Liver (tissue), 3 donors: ENCODE measurements around the gene ZNF14.

Source experiments
- EGR1 ChIP-seq, 2 donors: IDR thresholded peaks; 2 replicates each; pipeline ENCODE4 v1.6.1; 2016 to 2018; ENCODE audit warnings: antibody characterized with exemption in 2 of 2, low read depth in 2 of 2
- HNF4A ChIP-seq, 2 donors: conservative IDR thresholded peaks; 2 replicates each; pipeline ENCODE4 v1.6.1; 2016; ENCODE audit warnings: antibody characterized with exemption in 2 of 2, mild to moderate bottlenecking in 2 of 2
- HNF4G ChIP-seq: IDR thresholded peaks from 2 replicates; pipeline ENCODE4 v1.6.1; 2016; ENCODE audit warnings: antibody characterized with exemption
- JUND ChIP-seq, 2 donors: IDR thresholded peaks; 2 replicates each; pipeline ENCODE4 v1.6.1; 2016; ENCODE audit warnings: antibody characterized with exemption in 2 of 2
- NR2F2 ChIP-seq: IDR thresholded peaks from 2 replicates; pipeline ENCODE4 v1.6.1; 2016; ENCODE audit warnings: antibody characterized with exemption
- RXRA ChIP-seq, 2 donors: IDR thresholded peaks; 2 replicates each; pipeline ENCODE4 v1.6.1; 2017 to 2018; ENCODE audit warnings: antibody characterized with exemption in 2 of 2, mild to moderate bottlenecking in 1 of 2
- SP1 ChIP-seq: IDR thresholded peaks from 2 replicates; pipeline ENCODE4 v1.6.1; 2018; ENCODE audit warnings: antibody characterized with exemption, mild to moderate bottlenecking
- TAF1 ChIP-seq: conservative IDR thresholded peaks from 2 replicates; pipeline ENCODE4 v1.6.1; 2016; ENCODE audit warnings: antibody characterized with exemption, mild to moderate bottlenecking
- YY1 ChIP-seq: IDR thresholded peaks from 2 replicates; pipeline ENCODE4 v1.6.1; 2016; ENCODE audit warnings: antibody characterized with exemption, mild to moderate bottlenecking
- TF ChIP-seq, protein P1 (sequence below): fragments of 150-350 bp; IDR thresholded peaks from 2 replicates; pipeline ENCODE4 v1.5.1; 2017; ENCODE audit warnings: improper control_type of control experiment, low read depth, low read length; ENCODE audit not compliant: missing input control
- TF ChIP-seq, protein P2 (sequence below): IDR thresholded peaks from 2 replicates; pipeline ENCODE4 v1.6.1; 2016; ENCODE audit warnings: antibody characterized with exemption, mild to moderate bottlenecking
- TF ChIP-seq, protein P3 (sequence below): IDR thresholded peaks from 2 replicates; pipeline ENCODE4 v1.6.1; 2016; ENCODE audit warnings: antibody characterized with exemption
- TF ChIP-seq, protein P4 (sequence below): IDR thresholded peaks from 2 replicates; pipeline ENCODE4 v1.6.1; 2016; ENCODE audit warnings: antibody characterized with exemption
- donor health status: healthy.
- donor health status: healthy.

DNA sequence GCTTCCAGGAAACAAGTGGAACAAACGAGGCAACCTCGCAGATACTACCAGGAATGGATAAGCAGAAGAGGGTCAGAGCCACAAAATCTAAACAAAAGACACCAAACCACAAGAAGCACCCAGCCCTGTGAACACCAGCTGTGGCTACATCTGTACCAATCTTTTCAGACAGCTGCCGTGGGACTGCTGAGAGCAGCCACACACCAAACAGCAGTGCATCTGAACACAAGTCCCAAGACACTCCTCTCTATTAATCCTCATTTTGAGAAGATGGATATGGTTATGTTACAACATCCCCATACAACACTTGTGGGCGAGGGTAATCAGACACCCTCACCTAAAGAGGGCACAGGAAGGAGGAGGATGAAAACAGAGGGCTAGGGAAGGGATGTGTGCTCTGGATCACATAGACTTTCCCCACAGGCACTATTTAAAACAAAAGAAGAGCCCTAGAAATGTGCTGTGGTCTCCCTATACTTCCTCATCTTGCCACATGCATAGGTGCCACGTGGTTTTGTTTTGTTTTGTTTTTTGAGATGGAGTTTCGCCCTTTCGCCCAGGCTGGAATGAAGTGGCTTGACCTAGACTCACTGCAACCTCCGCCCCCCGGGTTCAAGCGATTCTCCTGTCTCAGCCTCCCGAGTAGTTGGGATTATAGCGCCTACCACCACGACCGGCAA lies 41.6 kb upstream of the ZNF14 start:
- TF ChIP-seq, protein P1, sequence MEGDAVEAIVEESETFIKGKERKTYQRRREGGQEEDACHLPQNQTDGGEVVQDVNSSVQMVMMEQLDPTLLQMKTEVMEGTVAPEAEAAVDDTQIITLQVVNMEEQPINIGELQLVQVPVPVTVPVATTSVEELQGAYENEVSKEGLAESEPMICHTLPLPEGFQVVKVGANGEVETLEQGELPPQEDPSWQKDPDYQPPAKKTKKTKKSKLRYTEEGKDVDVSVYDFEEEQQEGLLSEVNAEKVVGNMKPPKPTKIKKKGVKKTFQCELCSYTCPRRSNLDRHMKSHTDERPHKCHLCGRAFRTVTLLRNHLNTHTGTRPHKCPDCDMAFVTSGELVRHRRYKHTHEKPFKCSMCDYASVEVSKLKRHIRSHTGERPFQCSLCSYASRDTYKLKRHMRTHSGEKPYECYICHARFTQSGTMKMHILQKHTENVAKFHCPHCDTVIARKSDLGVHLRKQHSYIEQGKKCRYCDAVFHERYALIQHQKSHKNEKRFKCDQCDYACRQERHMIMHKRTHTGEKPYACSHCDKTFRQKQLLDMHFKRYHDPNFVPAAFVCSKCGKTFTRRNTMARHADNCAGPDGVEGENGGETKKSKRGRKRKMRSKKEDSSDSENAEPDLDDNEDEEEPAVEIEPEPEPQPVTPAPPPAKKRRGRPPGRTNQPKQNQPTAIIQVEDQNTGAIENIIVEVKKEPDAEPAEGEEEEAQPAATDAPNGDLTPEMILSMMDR, result no peak
- TF ChIP-seq TAF1 (no peak), HNF4G (no peak), EGR1 (IDR thresholded peaks at IDR 0.05; ENCODE audit: low read depth in 2 of 2) (no peak), YY1 (no peak), RXRA (IDR thresholded peaks at IDR 0.05) (no peak), SP1 (no peak), NR2F2 (no peak), HNF4A (conservative IDR thresholded peaks at IDR 0.05) (no peak), JUND (IDR thresholded peaks at IDR 0.05) (no peak)
- TF ChIP-seq, protein P2, sequence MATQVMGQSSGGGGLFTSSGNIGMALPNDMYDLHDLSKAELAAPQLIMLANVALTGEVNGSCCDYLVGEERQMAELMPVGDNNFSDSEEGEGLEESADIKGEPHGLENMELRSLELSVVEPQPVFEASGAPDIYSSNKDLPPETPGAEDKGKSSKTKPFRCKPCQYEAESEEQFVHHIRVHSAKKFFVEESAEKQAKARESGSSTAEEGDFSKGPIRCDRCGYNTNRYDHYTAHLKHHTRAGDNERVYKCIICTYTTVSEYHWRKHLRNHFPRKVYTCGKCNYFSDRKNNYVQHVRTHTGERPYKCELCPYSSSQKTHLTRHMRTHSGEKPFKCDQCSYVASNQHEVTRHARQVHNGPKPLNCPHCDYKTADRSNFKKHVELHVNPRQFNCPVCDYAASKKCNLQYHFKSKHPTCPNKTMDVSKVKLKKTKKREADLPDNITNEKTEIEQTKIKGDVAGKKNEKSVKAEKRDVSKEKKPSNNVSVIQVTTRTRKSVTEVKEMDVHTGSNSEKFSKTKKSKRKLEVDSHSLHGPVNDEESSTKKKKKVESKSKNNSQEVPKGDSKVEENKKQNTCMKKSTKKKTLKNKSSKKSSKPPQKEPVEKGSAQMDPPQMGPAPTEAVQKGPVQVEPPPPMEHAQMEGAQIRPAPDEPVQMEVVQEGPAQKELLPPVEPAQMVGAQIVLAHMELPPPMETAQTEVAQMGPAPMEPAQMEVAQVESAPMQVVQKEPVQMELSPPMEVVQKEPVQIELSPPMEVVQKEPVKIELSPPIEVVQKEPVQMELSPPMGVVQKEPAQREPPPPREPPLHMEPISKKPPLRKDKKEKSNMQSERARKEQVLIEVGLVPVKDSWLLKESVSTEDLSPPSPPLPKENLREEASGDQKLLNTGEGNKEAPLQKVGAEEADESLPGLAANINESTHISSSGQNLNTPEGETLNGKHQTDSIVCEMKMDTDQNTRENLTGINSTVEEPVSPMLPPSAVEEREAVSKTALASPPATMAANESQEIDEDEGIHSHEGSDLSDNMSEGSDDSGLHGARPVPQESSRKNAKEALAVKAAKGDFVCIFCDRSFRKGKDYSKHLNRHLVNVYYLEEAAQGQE, result no peak
- TF ChIP-seq, protein P3, sequence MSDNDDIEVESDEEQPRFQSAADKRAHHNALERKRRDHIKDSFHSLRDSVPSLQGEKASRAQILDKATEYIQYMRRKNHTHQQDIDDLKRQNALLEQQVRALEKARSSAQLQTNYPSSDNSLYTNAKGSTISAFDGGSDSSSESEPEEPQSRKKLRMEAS, result no peak
- TF ChIP-seq, protein P4, sequence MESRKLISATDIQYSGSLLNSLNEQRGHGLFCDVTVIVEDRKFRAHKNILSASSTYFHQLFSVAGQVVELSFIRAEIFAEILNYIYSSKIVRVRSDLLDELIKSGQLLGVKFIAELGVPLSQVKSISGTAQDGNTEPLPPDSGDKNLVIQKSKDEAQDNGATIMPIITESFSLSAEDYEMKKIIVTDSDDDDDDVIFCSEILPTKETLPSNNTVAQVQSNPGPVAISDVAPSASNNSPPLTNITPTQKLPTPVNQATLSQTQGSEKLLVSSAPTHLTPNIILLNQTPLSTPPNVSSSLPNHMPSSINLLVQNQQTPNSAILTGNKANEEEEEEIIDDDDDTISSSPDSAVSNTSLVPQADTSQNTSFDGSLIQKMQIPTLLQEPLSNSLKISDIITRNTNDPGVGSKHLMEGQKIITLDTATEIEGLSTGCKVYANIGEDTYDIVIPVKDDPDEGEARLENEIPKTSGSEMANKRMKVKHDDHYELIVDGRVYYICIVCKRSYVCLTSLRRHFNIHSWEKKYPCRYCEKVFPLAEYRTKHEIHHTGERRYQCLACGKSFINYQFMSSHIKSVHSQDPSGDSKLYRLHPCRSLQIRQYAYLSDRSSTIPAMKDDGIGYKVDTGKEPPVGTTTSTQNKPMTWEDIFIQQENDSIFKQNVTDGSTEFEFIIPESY, result no peak
